IPS DF 6.9 (cell line): ENCODE data around the gene PPP4C.

Experiments used
- DNase-seq: peaks from one replicate; pipeline ENCODE4 v3.0.0-alpha.2; 2013; ENCODE audit warnings: low read depth, low spot score
- H3K27ac ChIP-seq: one replicate; pipeline ENCODE4 v1.5.1; 2013; ENCODE audit warnings: low read length, control low read depth
- H3K27me3 ChIP-seq: 2 replicates; pipeline ENCODE4 v1.6.1; 2013; ENCODE audit warnings: mild to moderate bottlenecking, low read length; ENCODE audit not compliant: control insufficient read depth, insufficient read depth
- H3K36me3 ChIP-seq: 2 replicates; pipeline ENCODE4 v1.6.1; 2013; ENCODE audit warnings: low read length; ENCODE audit not compliant: control insufficient read depth, insufficient read depth
- H3K4me1 ChIP-seq: 2 replicates; pipeline ENCODE4 v1.6.1; 2013; ENCODE audit warnings: low read length; ENCODE audit not compliant: control insufficient read depth, insufficient read depth
- H3K4me3 ChIP-seq: 2 replicates; pipeline ENCODE4 v1.5.1; 2013; ENCODE audit warnings: mild to moderate bottlenecking, low read length
- H3K9me3 ChIP-seq: 2 replicates; pipeline ENCODE4 v1.6.1; 2013; ENCODE audit warnings: low read length, inconsistent platforms; ENCODE audit not compliant: control insufficient read depth, insufficient read depth
- WGBS: extraction: QIAGEN DNeasy Blood & Tissue Kit; methylation state at CpG from one replicate; pipeline ENCODE4 v1.1.7; 2013; ENCODE audit warnings: mixed read lengths, missing lambda C conversion rate; ENCODE audit not compliant: insufficient read length, insufficient coverage; 5-methylcytosine and 5-hydroxymethylcytosine counted together

The PPP4C gene

DNA sequence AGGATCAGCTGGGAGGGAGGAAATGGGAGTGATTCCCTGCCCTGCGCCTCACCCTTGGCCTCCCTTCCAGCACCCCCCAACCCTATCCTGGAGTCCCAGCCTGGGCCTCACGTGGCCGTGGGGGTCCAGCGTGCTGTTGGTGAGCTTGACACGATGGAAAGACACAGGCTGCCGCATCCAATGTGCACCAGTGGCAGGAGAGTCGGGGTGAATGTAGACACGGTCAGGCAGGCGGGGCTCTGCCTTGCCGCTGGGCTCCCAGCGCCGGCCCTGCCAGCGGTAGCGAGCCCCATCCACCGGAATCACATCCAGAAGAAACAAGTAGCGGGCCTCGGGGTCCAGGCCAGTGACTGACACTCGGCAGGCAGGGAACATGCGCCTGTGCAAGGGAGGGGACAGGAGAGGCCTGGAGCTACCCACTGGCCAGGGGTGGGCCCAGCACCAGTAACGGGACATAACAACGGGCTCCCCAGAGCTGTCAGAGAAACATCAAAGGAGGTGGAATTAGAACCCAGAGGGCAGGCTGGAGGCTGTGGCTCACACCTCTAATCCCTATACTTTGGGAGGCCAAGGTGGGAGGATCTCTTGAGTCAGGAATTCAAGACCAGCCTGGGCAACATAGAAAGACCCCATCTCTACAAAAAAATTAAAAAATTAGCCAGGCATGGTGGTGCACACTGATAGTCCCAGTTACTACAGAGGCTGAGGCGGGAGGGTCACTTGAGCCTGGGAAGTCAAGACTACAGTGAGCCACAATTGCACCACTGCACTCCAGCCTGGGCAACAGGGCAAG is 13.2 kb downstream of the PPP4C start:
- no peak for DNase-seq
- Histone ChIP-seq H3K36me3 (peaks cover 12% of the 10 kb centered on the region), H3K4me3 (no peak overlapping the region), H3K27me3 (no peaks in the 10 kb centered on the region), H3K27ac (no peak overlapping the region), H3K9me3 (no peaks in the 10 kb centered on the region), H3K4me1 (no peaks in the 10 kb centered on the region)
- WGBS, result no CpG with 5 or more reads among the region's 22 CpGs

DNA sequence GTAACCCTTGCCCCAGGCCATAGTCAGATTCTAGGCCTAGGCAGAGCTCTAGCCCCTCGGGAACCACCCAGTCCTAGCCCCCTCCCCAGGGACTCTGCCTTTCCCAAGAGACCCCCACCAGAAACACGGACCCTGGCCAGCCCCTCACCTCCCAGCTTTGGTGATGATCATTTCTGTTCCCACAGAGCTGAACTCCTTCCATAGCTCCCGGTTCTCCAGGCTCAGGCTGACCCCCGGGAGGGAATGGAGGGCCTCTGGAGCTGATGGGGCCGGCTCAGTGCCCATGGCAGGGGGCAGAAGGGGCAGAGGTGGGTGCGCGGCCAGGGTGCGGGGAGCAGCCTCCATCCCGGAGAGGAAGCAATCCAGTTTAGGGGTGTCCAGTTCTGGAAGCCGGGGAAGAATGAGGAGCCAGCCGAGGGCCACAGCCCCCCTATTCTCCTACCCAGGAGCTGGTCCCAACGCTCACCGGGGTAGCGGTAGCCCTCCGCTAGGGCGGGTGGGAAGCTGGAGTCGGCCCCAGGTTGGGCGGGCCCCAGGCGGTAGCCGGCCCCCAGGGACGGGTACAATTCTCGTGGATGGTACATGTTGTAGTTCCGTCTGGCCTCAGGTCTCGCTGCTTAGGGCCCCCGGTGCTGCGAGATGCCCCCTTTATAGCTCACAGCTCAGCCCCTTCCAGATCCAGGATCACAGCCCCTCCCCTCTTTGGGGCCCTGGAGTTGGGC is 15.0 kb downstream of the PPP4C start:
- Histone ChIP-seq H3K27me3 (no peaks in the 10 kb centered on the region), H3K4me1 (no peaks in the 10 kb centered on the region; the same call in 1 of the 2 replicates), H3K27ac (no peak overlapping the region), H3K36me3 (no peaks in the 10 kb centered on the region), H3K9me3 (no peaks in the 10 kb centered on the region), H3K4me3 (peak overlapping the region; percentile 70; the same call in 1 of the 2 replicates)
- DNase-seq, result no peak
- no CpG with 5 or more reads among the region's 26 CpGs for WGBS

DNA sequence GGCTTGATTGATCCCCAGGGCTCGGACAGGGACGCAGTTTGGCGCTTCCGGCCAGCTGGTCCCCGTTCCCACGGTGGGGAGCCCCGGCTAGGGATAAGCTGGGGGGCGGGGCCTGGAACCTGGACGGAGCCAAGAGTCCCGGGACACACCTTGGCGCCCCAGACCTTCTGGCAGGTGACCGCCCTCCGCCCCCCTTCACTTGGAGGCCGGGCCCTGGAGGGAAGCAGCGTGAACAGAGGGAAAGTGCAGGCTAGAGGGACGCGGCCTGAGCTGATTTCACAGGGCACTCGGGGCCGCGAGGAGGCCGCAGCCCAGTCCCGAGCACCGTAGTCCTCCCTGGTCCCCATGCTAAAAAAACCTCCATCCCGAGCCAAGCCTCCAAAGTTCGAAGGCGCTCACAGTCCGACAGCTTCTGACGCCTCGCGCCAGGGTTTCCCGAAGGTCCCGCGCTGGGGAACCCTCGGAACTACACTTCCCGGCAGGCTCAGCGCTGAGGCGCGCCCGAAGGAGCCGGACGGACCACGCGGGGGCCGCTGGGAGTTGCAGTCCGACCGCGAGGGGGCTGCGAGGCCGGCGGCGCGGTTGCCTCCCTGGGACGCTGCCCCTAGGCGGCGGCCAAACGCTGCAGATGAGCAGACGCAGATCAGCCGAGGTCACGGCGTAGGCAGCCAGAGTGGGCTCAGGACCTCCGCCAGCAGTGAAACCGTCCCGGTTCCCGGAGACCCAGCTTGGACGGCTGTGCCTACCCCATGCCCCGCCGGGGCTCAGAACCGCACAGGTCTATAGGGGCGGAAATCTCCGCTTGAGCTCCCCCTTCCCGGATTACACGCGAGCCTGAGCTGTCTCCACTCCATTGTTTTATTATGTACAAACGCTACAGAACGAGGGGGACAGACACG is 15.9 kb downstream of the PPP4C start, which contains the start of gene TBX6:
TSS of gene TBX6 (minus strand) at position 451 of the 899 bp plus-strand sequence. CDS start 731 bp downstream, outside the sequence.
- Histone ChIP-seq H3K27me3 (no peaks in the 10 kb centered on the region), H3K9me3 (no peaks in the 10 kb centered on the region), H3K4me1 (no peaks in the 10 kb centered on the region; the same call in 1 of the 2 replicates), H3K36me3 (no peaks in the 10 kb centered on the region), H3K4me3 (peak within 1 kb of the TSS; percentile 70; the same call in 1 of the 2 replicates), H3K27ac (no peak within 1 kb of the TSS)
- WGBS, result no CpG with 5 or more reads among the region's 76 CpGs
- peak; percentile 82 for DNase-seq

DNA sequence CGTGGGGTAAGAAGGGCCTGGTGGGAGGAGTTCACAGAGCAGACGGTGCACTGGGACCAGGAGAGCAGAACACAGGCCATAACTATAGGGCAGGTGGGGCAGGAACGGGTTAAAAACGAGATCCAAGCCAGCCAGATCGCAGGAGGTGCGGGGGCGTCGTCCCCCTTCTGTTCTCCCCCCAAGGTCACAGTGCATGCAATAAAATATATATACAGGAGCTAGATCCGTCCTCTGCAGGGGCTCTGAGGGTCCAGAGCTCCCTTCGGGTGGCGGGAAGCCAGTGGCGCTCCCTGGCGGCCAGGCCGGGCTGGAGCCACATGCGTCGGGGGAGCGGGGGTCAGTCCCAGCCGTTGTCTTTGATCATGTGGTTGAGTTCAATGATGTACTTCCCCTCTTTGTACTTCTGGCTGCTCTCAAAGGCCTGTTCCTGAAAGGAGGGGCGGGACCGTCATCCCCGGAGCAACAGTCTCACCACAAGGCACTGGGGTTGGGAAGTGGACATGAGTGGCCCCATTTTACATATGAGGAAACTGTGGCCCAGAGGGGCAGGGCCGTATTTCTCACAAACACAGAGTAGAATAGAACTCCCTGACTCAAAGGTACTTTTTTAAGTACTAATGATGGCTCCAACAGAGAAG is 16.7 kb downstream of the PPP4C start:
- Histone ChIP-seq H3K4me1 (no peaks in the 10 kb centered on the region; the same call in 1 of the 2 replicates), H3K4me3 (peak overlapping the region; percentile 46; the same call in 1 of the 2 replicates), H3K27me3 (no peaks in the 10 kb centered on the region), H3K27ac (no peak overlapping the region), H3K36me3 (no peaks in the 10 kb centered on the region), H3K9me3 (0 out of 2 replicates have a peak, but pooled peaks cover 1% of the 10 kb centered on the region)
- peak; percentile 67 for DNase-seq
- no CpG with 5 or more reads among the region's 22 CpGs for WGBS

DNA sequence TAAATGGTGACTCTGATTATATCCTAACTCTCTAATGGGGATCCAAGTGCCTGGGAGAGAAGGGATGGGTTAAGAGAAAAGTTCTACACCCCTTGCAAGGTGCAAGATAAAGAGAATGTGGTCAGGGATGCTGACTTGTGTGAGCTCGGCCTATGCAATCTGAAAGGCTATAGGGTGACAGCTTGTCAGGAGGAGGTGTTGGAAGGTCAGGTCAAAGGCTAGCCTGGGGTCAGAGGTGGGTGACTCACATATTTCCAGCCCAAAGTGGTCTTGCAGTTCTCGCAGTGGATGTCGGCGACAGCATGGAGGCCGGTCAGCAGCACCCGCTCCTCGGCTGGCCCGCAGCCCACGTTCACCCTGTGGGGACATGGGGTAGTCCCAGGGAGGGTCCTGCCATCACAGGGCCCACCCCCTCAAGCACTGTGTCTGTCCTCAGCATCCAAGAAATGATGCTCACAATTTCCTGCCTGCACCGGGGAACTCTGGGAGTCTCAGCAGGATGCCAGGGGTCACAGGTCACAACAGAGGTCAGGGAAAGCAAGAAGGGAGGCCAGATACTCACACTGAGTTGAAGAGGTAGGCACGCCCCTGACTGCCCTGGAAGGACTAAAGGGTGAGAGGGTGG is 18.9 kb downstream of the PPP4C start:
- H3K27ac ChIP-seq, result no peak overlapping the region
- no CpG with 5 or more reads among the region's 11 CpGs for WGBS
- no peaks in the 10 kb centered on the region; the same call in 1 of the 2 replicates for H3K4me1 ChIP-seq

DNA sequence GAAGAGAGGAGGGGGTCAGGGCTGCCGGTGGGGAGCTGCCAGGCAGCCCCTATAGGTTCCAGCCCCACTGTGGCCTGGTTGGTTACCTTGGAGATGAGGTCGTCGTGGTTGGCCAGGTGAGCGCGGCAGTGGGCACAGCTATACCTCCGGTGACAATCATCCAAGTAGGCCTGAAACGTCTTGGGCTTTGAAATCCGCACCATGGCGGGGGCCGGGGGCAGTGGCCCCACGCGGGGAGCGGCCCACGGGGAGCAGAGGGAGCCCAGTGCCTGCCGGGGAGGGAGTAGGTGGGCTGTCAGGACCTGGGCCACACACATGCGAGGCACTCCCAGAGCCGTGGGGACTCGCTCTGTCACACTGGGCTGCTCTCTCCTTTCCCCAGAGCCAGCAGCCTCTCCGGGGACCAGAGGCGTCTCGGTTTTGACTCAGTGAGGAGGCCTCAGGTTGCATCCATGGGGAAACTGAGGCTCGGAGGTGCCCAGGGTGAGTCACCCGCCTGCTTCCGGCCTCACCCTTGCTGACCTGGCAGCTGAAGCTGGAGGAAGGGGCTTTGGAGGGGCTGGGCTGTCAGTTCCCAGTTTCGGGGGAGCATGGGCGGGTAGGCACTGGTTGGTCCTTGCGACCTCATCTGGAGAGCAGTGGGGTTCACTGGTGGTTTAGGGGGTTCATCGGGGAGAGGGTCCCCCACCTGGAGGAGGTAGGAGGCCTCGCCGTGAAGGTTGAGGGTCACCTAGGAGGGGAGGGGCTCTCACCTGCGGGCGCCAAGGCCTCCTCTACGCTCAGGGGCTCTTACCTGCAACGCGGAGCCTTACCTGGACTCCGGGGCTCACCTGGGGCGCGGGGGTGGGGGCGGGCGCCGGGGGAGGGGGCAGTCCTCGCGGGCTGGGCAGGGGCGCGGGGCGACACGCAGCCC is 19.6 kb downstream of the PPP4C start:
- Histone ChIP-seq H3K9me3 (peaks cover 3% of the 10 kb centered on the region; the same call in 1 of the 2 replicates), H3K4me3 (peak overlapping the region; percentile 40; the same call in 1 of the 2 replicates), H3K4me1 (no peaks in the 10 kb centered on the region; the same call in 1 of the 2 replicates), H3K36me3 (no peaks in the 10 kb centered on the region), H3K27ac (no peak overlapping the region), H3K27me3 (no peaks in the 10 kb centered on the region)
- no peak for DNase-seq
- WGBS, result no CpG with 5 or more reads among the region's 47 CpGs

More for the DNA sequence above, 18.9 kb downstream of the PPP4C start:
- DNase-seq, result no peak
- Histone ChIP-seq H3K27me3 (no peaks in the 10 kb centered on the region), H3K36me3 (no peaks in the 10 kb centered on the region), H3K4me3 (no peak overlapping the region), H3K9me3 (peaks cover 3% of the 10 kb centered on the region; the same call in 1 of the 2 replicates)

DNA sequence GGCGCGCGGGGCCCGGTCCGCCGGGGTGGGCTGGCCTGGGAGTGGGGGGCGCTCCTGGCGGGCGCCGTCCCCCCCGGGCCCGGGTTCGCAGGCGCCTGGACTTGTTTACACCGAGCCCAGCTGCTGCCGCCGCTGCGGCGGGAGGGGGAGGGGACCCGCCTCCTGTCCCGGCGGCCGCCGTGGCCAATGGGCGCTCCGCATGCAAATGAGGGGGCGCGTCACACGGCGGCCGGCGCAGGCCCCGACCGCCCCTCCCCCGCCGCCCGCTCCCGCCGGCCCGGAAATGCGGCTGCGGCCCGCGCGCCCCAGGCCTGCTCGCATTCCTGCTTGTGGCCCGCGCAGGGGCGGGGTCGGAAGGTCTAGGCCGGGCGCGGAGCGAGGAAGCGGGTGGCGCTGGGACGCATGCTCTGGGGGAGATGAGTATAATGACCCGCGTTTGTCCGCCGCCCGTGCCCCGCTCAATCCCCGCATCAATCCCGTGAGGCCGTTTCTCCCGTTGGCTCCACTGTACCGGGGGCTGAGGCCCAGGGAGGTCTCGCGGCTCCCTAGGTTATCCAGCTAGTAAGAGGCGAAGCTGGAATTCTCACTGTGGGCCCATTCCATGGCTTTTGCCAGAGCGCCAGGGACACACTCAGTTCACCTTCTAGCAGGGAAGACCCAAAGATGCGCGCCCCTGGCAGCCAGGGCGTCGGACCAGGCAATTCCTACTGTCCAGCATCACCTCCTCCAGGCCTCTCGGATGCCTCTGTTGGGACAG is 20.5 kb downstream of the PPP4C start, which contains the start of gene YPEL3:
TSS of gene YPEL3 (minus strand) at position 109 of the 757 bp plus-strand sequence. CDS start 731 bp downstream, outside the sequence.
- H3K27me3 ChIP-seq, result no peaks in the 10 kb centered on the region
- H3K36me3 ChIP-seq, result no peaks in the 10 kb centered on the region
- no peak within 1 kb of the TSS for H3K27ac ChIP-seq
- H3K4me1 ChIP-seq, result no peaks in the 10 kb centered on the region; the same call in 1 of the 2 replicates
- H3K4me3 ChIP-seq, result peak within 1 kb of the TSS; percentile 40; the same call in 1 of the 2 replicates
- peaks cover 3% of the 10 kb centered on the region; the same call in 1 of the 2 replicates for H3K9me3 ChIP-seq
- WGBS, result no CpG with 5 or more reads among the region's 77 CpGs
- DNase-seq, result no peak

DNA sequence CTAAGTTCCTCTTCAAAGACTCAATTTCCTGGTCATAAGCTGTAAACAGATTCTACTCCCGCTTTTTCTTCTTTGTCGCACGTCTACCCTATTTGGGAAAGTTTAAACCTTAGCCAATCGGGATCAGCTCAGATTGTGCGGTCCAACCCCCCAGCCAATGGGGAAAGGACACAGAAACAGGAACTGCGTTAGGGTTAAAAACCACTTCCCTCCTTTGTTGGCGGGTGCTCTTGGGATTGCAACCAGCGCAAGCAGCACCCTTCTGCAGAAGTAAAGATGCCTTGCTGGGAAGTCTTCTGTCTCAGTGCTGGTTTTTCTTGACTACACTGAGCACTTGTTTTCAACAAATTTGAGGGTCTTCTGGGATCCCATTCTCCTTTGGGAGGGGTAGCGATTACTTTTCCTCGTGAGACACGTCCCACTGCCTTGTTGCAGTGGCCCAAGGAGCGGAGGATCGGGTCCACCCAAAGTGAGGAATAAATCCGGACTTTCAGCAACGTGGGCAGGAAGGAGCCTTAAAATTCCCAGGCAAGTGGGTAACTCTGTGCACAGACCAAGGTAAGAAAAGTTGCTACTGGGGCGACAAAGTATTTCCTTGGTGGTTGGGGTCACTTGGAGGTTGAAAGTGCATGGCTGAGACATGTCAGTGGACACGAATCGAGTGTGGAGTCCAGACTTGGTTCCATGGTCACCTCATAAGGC is 21.2 kb downstream of the PPP4C start:
- no peaks in the 10 kb centered on the region for H3K36me3 ChIP-seq
- DNase-seq, result no peak
- H3K27me3 ChIP-seq, result no peaks in the 10 kb centered on the region
- no peak overlapping the region for H3K4me3 ChIP-seq
- peaks cover 3% of the 10 kb centered on the region; the same call in 1 of the 2 replicates for H3K9me3 ChIP-seq
- no peak overlapping the region for H3K27ac ChIP-seq
- WGBS, result no CpG with 5 or more reads among the region's 18 CpGs
- H3K4me1 ChIP-seq, result no peaks in the 10 kb centered on the region; the same call in 1 of the 2 replicates
